Large intestine (tissue), 3 donors: ENCODE data around the gene ABCB9. TPM values are rescaled to one million over a fixed set of nuclear protein-coding genes. Genes with fewer than 3 reads are reported as not detected.
A peak's percentile ranks its signal among the peaks of the same experiment; 100 is the strongest.

Experiments used
- DNase-seq, 2 donors: peaks; one replicate each; pipeline versions ENCODE4 v3.0.0 to v3.0.0-alpha.2; 2013
- H3K27ac ChIP-seq: one replicate; pipeline ENCODE4 v1.5.1; 2013; ENCODE audit warnings: low read length
- H3K27me3 ChIP-seq: 2 replicates; pipeline ENCODE4 v1.6.1; 2013; ENCODE audit warnings: low read length; ENCODE audit not compliant: control insufficient read depth, insufficient read depth
- H3K36me3 ChIP-seq: 2 replicates; pipeline ENCODE4 v1.6.1; 2013; ENCODE audit warnings: low read length; ENCODE audit not compliant: control insufficient read depth, insufficient read depth
- H3K4me1 ChIP-seq: one replicate; pipeline ENCODE4 v1.6.1; 2013; ENCODE audit warnings: low read length; ENCODE audit not compliant: control insufficient read depth, insufficient read depth
- H3K4me3 ChIP-seq: one replicate; pipeline ENCODE4 v1.5.1; 2013; ENCODE audit warnings: low read length
- H3K9me3 ChIP-seq: one replicate; pipeline ENCODE4 v1.6.1; 2013; ENCODE audit warnings: mild to moderate bottlenecking, low read depth, low read length, moderate library complexity; ENCODE audit not compliant: control insufficient read depth
- WGBS: methylation state at CpG from one replicate; pipeline ENCODE4 v1.1.5; 2013; ENCODE audit warnings: low lambda C conversion rate; ENCODE audit not compliant: insufficient coverage; 5-methylcytosine and 5-hydroxymethylcytosine counted together
- polyA plus RNA-seq: library from polyadenylated mRNA; unstranded; fragments of 120-200 nt; gene quantifications from one replicate; pipeline ENCODE4 v1.2.1, GENCODE V29; 2013

The ABCB9 gene
- polyA plus RNA-seq, 1 donor: 5.2 TPM

GRCh38 chr12:122994781-122995502 is 28.7 kb upstream of the ABCB9 start:
- WGBS: no CpG with 5 or more reads among the region's 13 CpGs
- H3K27ac ChIP-seq: no peak overlapping the region
- H3K4me1 ChIP-seq: peaks cover 16% of the 10 kb centered on the region
- H3K9me3 ChIP-seq: no peaks in the 10 kb centered on the region
- no peak for DNase-seq
- H3K27me3 ChIP-seq: no peaks in the 10 kb centered on the region
- peaks cover 8% of the 10 kb centered on the region for H3K36me3 ChIP-seq
- no peak overlapping the region for H3K4me3 ChIP-seq

- no peak for DNase-seq
- Histone ChIP-seq H3K4me3 (no peak overlapping the region), H3K4me1 (peaks cover 18% of the 10 kb centered on the region), H3K36me3 (peaks cover 7% of the 10 kb centered on the region), H3K9me3 (no peaks in the 10 kb centered on the region), H3K27me3 (no peaks in the 10 kb centered on the region), H3K27ac (peak overlapping the region; percentile 91)
- WGBS: no CpG with 5 or more reads among the region's 10 CpGs
Observed at GRCh38 chr12:122994140-122994675, 27.9 kb upstream of the ABCB9 start.

GRCh38 chr12:122992386-122992785 is 26.1 kb upstream of the ABCB9 start:
- Histone ChIP-seq H3K4me3 (no peak overlapping the region), H3K36me3 (peaks cover 15% of the 10 kb centered on the region), H3K27me3 (no peaks in the 10 kb centered on the region), H3K27ac (no peak overlapping the region), H3K4me1 (peaks cover 21% of the 10 kb centered on the region), H3K9me3 (no peaks in the 10 kb centered on the region)
- no peak for DNase-seq
- no CpG with 5 or more reads among the region's 19 CpGs for WGBS

- H3K27me3 ChIP-seq: no peaks in the 10 kb centered on the region
- H3K27ac ChIP-seq: no peak overlapping the region
- H3K36me3 ChIP-seq: peaks cover 17% of the 10 kb centered on the region
- WGBS: no CpG with 5 or more reads among the region's 27 CpGs
- H3K4me3 ChIP-seq: no peak overlapping the region
- DNase-seq: no peak
- no peaks in the 10 kb centered on the region for H3K9me3 ChIP-seq
- peaks cover 21% of the 10 kb centered on the region for H3K4me1 ChIP-seq
Observed at GRCh38 chr12:122991623-122992275, 25.5 kb upstream of the ABCB9 start.

GRCh38 chr12:122990961-122991622 is 24.8 kb upstream of the ABCB9 start:
- no peaks in the 10 kb centered on the region for H3K27me3 ChIP-seq
- peaks cover 21% of the 10 kb centered on the region for H3K4me1 ChIP-seq
- no peaks in the 10 kb centered on the region for H3K9me3 ChIP-seq
- no peak overlapping the region for H3K27ac ChIP-seq
- no peak overlapping the region for H3K4me3 ChIP-seq
- DNase-seq: no peak
- H3K36me3 ChIP-seq: peaks cover 22% of the 10 kb centered on the region
- WGBS: no CpG with 5 or more reads among the region's 13 CpGs

- no CpG with 5 or more reads among the region's 13 CpGs for WGBS
- DNase-seq: no peak
- Histone ChIP-seq H3K27me3 (no peaks in the 10 kb centered on the region), H3K36me3 (peaks cover 24% of the 10 kb centered on the region), H3K4me1 (peaks cover 21% of the 10 kb centered on the region), H3K27ac (no peak overlapping the region), H3K4me3 (no peak overlapping the region), H3K9me3 (no peaks in the 10 kb centered on the region)
Observed at GRCh38 chr12:122990561-122990960, 24.3 kb upstream of the ABCB9 start.

- Histone ChIP-seq H3K9me3 (no peaks in the 10 kb centered on the region), H3K27me3 (no peaks in the 10 kb centered on the region), H3K4me3 (no peak overlapping the region), H3K36me3 (peaks cover 25% of the 10 kb centered on the region), H3K27ac (no peak overlapping the region), H3K4me1 (peaks cover 23% of the 10 kb centered on the region)
- DNase-seq: no peak
- WGBS: no CpG with 5 or more reads among the region's 22 CpGs
Observed at GRCh38 chr12:122989874-122990419, 23.7 kb upstream of the ABCB9 start.

GRCh38 chr12:122989225-122989839 is 23.1 kb upstream of the ABCB9 start:
- Histone ChIP-seq H3K9me3 (no peaks in the 10 kb centered on the region), H3K27ac (no peak overlapping the region), H3K4me3 (no peak overlapping the region), H3K27me3 (no peaks in the 10 kb centered on the region), H3K4me1 (peaks cover 28% of the 10 kb centered on the region), H3K36me3 (peaks cover 21% of the 10 kb centered on the region)
- no peak for DNase-seq
- WGBS: no CpG with 5 or more reads among the region's 10 CpGs

- H3K27me3 ChIP-seq: no peaks in the 10 kb centered on the region
- peaks cover 29% of the 10 kb centered on the region for H3K4me1 ChIP-seq
- no peak for DNase-seq
- no peak overlapping the region for H3K4me3 ChIP-seq
- no peaks in the 10 kb centered on the region for H3K9me3 ChIP-seq
- no peak overlapping the region for H3K27ac ChIP-seq
- no CpG with 5 or more reads among the region's 21 CpGs for WGBS
- H3K36me3 ChIP-seq: peaks cover 21% of the 10 kb centered on the region
Observed at GRCh38 chr12:122988612-122989212, 22.4 kb upstream of the ABCB9 start.
